ENCODE measurements around the gene GRID1.

The GRID1 gene

DNA sequence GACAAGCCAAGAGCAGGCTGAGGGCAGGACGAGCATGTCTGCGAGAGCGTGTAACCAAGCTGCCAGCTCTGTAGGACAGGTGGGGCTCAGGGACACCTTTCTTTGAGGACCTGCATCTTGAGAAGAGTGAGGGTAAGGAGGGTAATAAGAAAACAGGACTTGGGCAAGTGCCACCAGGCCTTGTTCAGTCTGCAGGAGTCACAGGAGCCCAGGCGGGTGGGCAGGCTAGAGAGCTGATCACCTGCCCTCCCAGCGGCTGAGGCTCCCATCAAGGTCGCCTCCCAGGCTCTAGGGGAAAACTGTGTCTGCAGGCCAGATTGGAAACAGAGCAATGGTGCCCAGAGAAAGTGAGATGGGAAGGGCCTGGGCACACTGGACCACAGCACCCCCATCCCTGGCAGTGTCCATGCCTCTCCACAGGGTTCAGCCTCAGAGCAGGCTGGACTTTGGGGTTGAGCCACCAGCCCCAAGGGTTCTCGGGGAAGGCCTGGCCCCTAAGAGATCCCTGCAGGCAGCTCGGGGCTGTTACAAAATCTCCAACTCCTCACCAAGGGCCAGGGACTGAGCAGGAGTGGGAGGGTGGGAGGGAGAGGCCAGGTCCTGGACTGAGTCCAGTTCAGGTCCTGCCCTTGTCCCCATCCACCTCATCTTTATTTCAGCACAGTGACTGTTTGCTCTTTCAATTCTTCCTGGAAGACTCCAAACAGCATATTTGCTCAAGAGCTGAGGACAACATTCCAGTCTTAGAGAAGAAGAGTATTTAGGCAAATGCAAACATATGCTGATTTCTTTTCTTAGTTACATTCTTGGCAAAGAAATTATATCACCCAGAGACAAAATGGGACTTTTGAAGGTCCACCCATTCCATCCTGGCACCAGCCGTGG, 161.9 kb downstream of the GRID1 start:
- ATAC-seq: no peak

GRCh38 chr10:86203162-86203905, 163.3 kb downstream of the GRID1 start:
- ATAC-seq: no peak

DNA sequence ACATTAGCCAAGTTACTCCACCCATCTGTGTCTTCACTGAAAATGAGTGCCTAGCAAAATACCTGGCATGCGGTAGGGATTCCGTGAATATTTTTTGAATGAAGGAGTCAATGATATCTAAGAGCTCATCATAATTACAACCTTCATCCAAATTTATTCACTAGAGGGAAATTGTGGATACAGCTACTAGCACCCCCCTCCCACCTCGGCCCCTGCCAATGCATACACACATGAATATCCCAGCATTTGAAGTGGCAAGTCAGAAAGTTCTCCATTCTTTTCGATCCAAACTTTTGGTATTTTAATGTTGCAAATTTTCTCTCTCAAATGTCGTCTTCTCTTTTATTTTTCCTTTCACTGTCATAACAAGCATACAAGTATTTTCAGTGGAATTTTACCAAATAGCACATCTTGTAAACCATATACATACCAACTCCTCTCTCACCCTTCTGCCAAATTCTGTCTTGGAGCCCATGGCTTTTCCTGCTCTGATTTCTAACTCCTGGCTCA, 164.3 kb downstream of the GRID1 start:
- ATAC-seq: no peak

DNA sequence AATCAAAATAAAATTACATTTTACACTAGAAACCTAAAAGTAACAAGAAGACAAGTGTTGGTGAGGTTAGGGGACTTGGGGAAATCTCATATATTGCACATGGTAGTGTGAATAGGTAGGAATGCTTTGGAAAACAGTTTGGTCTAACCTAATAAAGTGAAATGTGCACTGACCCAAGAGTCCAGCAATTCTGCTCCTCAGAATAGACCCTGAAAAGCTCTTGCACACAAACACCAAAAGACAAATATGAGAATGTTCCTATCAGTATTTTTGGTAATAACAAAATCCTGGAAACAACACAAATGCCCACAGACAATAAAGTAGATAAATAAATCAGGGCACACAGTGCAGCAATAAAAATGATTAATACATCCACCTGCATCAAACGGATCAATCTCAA, 165.7 kb downstream of the GRID1 start:
- ATAC-seq: no peak

DNA sequence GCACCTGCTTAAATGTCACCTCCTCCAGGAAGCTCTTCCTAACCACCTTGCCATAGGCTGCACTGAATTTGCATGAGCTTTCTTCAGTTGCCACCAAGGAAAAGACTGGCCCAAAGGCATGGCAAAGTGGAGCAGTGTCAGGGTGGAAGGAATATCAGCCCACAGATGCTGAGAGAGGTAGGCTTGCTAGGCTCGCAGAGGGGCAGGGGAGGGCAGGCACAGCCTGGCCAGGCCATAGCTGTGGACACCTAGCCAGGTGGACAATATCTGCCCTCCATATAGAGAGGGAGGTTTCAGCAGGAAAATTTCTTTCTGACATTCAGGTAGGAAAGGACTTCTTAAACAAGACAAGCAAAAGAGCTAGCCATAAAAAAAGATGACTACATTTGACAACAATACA, 166.3 kb downstream of the GRID1 start:
- no peak for ATAC-seq

- ATAC-seq: no peak
Measured at GRCh38 chr10:86199041-86199440, 167.6 kb downstream of the GRID1 start.

DNA sequence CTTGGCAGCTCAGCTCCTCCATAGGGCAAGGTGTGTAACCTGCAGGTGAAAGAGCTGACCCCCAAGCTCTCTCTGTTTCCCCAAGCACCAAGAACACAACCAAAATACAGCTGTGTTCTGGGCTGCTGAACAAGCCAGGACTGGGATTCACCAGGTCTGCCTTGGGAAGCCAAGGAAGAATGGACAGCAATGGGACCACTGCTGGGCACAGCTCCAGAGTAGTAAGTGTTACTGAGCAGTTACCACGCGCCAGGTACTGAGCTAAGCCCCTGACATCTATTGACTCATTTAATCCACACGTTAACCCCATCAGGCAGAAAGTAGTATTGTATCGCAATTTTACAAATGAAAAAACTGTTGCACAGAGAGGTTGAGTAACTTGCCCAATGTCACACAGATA, 168.3 kb downstream of the GRID1 start:
- no peak for ATAC-seq

DNA sequence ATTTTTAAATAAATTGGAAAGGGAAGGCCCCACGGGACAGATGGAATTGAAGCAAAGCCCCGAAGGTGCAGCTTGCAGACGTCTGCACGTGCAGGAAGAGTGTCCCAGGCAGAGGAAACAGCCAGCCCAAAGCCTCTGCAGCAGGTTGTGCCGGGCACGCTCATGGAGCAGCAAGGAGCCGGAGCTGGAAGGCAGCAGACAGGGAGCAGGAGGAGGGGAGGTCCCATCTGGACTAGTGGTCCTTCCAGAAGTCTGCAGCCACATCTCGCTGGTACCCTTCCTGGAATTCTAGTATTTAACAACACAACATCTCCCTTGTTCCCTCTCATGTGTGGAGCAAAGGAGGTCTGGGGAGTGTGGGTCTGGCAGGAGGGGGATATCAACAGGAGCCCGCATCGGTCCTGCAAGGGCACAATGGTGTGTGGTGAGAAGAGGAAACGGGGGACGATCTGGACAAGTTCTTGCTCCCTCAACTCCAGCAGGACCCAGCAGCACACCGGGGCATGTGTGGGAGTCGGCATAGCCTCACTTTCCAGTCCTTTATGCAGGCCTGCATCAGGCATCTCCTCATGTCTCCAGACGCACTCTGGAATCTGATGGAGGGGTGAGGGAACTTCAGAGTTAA, 169.3 kb downstream of the GRID1 start:
- ATAC-seq: no peak

- ATAC-seq: no peak
Measured at GRCh38 chr10:86195521-86196157, 171.0 kb downstream of the GRID1 start.

DNA sequence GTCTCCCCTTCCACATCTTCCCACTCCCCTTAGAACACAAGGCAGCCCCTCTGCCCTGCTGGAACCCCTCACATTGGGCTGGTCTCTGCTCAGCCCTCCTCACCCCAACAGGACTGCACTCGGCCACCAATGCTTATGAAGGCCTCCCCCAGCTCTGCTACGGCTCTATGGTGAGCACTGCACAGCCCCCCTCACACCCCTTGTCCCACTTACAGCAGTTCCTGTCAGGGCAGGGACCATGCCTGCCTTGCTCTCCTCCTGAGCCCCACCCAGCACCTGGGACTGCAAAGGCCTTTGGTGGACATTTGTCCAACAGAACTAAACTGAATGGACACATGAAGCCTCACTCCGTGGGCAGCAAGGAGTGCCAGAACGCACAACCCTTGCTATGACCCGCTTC, 171.9 kb downstream of the GRID1 start:
- ATAC-seq: no peak

GRCh38 chr10:86193841-86194240, 172.8 kb downstream of the GRID1 start:
- ATAC-seq: no peak

- no peak for ATAC-seq
Measured at GRCh38 chr10:86192691-86193090, 173.9 kb downstream of the GRID1 start.

GRCh38 chr10:86192147-86192546, 174.4 kb downstream of the GRID1 start:
- ATAC-seq: no peak

DNA sequence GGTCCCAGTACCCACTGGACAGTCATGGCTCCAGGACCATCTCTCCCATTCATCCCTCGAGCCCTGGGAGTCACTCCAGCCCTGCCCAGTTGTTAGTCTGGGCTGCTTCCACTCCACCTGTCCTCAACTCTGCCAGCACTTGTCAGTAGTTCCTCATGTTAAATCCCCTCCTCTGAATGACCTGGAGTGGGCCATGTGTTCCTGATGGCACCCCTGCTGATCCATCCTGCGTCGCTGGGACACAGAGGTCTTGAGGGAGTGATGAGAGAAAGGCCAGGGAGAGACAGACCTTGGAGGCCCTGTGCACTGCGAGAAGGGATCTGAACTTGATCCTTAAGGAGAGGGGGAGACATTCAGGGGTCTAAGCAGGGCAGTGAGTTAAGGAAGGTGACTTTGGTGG, 174.9 kb downstream of the GRID1 start:
- ATAC-seq: no peak

DNA sequence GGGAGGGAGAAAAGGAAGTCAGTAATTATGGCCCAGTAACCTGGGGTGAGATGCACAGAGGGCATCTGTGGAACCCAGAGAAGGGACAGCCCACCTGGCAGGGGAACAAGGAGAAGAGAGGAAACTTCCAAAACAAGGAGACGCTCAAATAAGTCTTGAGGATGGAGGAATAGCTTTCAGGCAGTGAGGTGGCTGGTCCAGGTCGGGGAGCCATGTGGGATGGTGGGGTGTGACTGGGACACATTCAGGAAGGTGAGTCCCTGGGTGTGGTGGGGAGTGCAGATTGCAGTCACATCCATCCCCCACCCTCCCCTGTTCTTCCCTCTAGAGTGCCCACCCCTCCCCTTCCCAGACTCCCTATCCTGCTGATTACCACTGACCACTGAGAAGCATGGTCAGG, 175.4 kb downstream of the GRID1 start:
- no peak for ATAC-seq

DNA sequence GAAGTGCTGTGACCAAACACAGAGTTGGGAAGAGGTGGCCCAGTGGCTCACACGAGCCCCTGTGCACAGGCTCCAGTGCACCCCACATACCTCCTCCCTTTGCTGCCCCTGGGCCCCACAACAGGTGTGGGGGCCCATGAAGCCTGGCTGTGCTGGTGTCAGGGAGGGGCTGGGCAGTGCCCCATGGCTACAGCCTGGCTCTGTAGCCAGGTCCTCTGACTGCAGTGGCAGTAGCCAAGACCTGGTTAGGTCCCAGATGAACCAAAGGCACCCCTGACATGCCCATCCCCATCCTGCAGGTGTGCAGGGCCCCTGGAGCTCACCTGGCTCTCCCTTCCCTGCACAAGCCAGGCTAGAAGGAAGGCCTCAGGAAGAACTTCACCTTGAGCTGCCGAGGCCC, 176.3 kb downstream of the GRID1 start:
- ATAC-seq: no peak

GRCh38 chr10:86189891-86190290, 176.7 kb downstream of the GRID1 start:
- ATAC-seq: no peak

DNA sequence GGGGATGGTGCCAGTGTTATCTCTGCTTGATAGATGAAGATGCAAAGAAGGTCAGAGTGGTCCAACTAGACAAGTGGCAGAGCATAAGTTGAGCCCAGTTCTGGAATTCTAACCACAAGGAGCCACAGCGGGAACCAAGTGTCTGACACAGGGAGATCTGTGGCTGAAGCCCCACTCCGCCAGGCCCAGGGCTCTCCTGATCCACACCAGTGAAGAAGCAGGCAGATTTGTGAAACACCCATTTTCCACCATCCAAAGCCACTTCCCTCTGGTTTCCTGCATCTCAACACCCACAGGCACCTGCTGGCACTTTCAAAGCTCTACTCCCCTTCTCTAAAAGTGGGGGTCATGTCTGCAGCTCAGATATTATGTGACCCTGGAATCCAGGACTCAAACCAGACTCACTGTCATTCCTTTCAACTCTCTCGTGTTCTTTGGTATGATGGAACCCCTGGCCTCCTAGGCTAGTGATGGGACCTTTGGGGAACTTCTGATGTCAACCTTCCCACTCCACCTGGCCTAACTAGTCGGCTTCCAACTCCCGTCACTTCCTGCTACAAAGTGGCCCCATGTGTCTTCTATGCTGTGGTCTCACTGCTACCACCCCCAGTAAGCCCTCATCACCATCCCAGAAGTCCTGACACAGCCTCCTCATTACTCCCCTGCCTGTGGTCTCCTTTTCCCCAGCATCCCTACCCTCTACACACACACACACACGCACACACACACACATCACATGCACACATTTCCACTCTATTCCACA, 177.6 kb downstream of the GRID1 start:
- no peak for ATAC-seq

- no peak for ATAC-seq
Measured at GRCh38 chr10:86188326-86188725, 178.3 kb downstream of the GRID1 start.

GRCh38 chr10:86187499-86188239, 178.9 kb downstream of the GRID1 start:
- ATAC-seq: no peak

GRCh38 chr10:86186633-86187032, 180.0 kb downstream of the GRID1 start:
- no peak for ATAC-seq

Data from activated CD4-positive, CD25-positive, alpha-beta regulatory T cell treated with anti-CD3 and anti-CD28 coated beads, Interleukin-2, amount 50 U/mL, for 24 hours (primary cell).